ENCODE measurements around the gene FKBP7.
"Not testable (repeated sequence)": the region's sequence is repeated elsewhere in the genome, so short reads cannot be mapped to it uniquely, and the experiment has no call there.

FKBP7 gene, protein sequence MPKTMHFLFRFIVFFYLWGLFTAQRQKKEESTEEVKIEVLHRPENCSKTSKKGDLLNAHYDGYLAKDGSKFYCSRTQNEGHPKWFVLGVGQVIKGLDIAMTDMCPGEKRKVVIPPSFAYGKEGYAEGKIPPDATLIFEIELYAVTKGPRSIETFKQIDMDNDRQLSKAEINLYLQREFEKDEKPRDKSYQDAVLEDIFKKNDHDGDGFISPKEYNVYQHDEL

DNA sequence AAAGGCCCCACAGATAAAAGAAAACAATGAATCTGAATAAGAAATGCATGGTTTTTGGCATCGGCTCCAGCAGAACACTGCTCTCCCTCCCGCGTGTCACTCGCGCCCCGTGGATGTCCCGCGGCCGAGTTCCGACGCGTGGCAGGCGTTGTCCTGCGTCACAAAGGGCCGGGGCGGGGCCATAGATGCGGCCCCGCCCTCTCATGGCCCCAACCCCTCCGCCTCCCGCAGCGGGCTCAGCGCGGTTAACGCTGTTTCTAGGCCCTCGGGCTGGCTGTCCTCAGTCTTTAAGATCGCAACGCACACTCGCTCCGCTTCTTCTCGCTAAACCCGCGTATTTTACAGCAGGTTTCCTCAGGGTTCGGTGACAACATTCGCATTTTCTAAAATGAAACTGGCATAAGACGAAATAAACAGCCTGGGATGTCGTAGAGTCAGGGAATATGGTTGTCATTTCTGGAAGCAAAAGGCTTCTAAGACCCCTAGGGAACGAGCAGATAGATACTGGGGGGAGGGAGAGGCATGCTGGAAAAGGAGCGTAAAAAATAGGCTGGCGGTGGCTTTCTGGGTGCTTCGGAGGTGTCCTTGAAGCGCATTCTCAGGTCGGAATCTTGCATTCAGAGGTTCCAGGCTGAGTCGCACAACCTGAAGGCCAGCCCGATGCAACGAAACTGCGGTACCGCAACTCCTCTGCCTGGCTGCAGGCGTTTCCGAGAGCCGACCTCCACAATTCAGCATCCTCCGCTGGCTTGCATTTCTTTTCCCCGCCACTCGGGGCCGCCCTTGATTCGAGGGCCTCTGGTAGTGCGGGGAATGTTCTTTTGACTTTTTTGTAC is at the start of gene FKBP7:
Gene FKBP7 (minus strand): TSS at position 162 of the 836 bp plus-strand sequence. CDS start 101 bp downstream, at position 61.
- peak; percentile 88 to 92 for DNase-seq

DNA sequence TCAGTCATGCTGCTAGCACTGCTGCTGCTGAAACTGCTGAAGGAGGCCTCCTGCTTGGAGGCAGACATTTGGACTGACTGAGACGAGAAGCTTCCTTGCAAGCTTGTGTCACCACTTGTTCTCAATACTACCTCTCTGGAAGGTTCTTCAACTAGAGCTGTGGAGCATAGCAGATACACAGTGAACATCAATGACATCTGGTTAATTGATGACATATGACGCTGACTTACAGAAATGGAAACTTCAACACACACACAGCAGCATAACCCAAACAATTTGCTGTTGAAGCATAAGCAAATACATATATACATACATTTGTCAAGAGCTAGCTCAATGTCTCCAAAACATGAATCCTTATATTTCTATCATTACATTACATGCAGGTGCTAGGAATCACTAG is 49.2 kb upstream of the FKBP7 start:
- DNase-seq, result no peak

DNA sequence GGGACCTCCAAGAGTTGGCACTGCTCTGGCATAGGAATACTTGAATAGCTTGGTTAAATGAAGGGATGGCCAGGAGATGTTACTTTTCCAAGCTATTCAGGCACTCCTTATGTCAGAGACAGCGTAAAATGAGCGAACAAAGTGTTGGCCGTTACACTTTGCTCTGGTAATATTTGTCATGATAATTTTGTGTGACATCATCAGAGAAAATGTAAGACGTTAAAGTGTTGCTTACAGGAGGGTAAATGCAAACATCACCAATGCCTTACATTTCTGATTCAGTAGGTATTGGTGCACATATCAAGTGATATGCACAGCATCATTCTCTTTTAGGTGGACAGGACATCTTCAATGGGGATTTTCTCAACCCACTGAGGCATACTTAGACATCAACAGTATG is 47.9 kb upstream of the FKBP7 start:
- DNase-seq, result no peak

DNA sequence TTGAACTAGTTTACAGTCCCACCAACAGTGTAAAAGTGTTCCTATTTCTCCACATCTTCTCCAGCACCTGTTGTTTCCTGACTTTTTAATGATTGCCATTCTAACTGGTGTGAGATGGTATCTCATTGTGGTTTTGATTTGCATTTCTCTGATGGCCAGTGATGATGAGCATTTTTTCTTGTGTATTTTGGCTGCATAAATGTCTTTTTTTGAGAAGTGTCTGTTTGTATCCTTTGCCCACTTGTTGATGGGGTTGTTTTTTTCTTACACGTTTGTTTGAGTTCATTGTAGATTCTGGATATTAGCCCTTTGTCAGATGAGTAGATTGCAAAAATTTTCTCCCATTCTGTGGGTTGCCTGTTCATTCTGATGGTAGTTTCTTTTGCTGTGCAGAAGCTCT is 47.1 kb upstream of the FKBP7 start:
- DNase-seq, result not testable (repeated sequence)

DNA sequence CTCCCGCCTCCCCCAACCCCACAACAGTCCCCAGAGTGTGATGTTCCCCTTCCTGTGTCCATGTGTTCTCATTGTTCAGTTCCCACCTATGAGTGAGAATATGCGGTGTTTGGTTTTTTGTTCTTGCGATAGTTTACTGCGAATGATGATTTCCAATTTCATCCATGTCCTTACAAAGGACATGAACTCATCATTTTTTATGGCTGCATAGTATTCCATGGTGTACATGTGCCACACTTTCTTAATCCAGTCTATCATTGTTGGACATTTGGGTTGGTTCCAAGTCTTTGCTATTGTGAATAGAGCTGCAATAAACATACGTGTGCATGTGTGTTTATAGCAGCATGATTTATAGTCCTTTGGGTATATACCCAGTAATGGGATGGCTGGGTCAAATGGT is 46.6 kb upstream of the FKBP7 start:
- DNase-seq, result not testable (repeated sequence)

DNA sequence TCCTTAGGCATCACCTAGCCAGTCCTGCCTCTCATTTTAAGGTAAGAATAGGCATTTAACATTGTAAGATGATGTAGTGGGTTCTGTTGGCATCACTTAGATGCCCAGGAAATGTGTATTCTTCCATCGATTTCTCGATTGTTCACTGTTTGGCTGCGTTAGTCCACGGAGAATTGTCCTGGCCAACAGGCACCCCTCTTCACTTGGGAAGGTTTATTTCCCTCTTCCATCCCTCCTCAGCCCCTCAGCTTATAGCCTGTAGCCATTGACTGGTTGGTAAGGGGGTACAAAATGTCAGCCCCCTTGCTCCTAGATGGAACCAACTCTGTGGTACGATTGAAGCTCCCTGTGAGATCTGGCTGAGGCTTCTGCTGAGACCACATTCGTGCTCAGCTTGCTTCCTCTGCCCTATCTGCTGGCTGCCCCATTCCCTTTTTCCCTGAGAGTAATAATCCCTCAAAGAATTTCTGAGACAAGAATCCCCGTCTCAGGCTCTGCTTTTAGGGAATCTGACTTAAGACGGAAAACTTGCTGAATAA is 45.3 kb upstream of the FKBP7 start:
- peak in 1 of 2 experiments; percentile 6 for DNase-seq

DNA sequence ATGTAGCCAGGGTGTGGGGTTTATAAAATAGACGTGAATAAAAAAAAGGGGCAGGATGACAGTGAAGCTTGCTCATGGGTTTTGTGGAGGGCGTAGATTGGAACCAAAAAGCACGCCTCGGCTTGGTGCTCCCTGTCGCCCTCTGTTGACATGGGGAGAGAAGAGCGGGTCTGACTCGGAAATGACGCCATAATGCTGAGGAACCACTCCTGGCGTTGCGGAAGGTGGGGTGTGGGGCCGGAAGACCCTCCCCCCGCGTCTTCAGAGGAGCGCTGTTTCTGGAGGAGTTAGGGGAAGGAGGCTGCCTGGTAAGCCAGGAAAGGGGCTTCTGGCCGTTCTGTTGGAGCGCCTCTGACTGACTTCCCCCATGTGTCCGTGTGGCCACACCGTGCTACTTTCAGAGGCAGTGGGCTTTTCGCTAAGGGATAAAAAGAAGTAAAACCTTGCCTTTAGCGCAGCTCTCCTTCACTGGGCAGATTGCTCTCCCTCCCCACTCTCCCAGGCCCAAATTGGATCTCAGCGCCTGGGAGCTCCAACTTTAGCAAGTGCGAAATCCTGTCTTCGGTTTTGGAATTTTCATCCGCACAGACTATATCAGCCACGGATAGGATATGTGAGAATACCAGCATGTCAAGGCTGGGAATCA is 44.7 kb upstream of the FKBP7 start:
- peak; percentile 85 to 91 for DNase-seq

DNA sequence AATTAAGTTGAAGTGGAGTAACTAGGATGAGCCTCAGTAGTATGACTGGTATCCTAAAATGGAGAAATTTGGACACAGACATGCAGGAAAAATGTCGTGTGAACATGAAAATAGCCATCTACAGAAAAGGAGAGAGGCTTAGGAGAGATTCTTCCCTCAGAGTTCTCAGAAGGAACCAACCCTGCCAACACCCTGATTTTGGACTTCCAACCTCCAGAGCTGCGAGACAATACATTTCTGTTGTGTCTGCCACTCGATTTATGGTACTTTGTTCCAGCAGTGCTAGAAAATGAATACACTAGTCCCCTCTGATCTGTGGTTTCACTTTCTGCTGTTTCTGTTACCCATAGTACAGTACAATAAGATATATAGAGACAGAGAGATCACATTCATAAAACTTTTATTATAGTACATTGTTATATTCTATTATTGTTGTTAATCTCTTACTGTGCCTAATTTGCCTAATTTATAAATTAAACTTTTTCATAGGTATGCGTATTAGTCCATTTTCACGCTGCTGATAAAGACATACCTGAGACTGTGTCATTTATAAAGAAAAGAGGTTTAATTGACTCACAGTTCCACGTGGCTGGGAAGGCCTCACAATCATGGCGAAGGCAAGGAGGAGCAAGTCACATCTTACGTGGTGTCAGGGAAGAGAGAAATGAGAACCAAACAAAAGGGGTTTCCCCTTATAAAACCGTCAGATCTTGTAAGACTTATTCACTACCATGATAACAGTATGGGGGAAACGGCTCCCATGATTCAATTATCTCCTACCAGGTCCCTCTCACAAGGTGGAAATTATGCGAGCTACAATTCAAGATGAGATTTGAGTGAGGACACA is 43.1 kb upstream of the FKBP7 start:
- no peak for DNase-seq

DNA sequence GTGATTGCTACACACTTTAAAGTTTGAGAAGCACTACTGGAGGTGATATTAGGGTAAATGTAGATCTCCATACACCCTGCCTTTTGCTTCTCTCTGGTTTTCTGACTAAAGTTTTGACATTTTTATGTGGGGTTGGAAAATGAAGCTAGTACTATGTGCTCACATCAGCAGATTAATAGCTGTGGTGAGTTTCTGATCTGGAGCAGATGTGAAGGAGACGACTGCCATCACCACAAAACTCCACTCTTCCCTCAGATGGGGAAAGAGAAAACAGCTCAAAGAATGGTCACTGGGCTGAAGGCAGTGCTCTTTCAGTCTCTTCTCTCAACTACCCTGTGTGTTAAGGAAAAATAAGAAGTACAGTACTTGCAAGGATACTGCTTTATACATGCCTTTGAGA is 39.1 kb upstream of the FKBP7 start:
- DNase-seq, result no peak

DNA sequence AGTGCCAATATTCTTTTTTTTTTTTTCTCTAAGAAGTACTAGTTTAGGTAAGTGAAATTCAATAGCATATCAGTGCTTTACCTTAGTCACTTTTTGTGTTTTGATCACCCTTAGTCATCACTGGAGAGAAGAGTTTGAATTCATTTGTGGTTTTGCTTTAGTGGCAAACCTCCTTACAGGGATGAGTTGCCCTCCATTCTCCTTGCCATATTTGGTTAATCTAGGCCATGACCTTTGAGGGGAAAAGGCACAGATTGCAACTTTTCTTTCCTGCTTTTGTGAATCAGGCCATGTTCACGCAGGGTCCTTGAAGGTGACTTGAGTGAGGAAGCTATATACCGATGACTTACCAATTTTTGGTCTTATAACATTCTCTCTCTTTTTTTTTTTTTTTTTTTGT is 36.3 kb upstream of the FKBP7 start:
- no peak for DNase-seq

DNA sequence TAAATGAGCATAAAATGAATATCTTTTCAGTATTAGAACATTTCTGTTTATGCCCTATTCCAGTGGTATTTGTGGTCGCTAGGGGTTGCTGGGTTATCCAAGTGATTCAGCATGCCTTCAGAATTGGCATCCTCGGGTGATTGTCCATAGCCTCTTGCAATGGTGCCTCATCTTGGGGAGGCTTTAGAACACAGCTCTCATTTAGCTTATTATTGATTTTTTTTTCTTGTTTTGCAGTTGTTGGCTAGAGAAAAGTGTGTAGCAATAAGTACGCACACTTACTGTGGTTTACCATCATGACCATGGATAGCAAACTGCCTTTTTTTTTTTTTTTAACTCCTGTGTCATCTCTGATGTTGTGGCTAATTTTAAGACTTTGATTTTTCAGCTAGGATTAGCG is 35.5 kb upstream of the FKBP7 start:
- no peak for DNase-seq

DNA sequence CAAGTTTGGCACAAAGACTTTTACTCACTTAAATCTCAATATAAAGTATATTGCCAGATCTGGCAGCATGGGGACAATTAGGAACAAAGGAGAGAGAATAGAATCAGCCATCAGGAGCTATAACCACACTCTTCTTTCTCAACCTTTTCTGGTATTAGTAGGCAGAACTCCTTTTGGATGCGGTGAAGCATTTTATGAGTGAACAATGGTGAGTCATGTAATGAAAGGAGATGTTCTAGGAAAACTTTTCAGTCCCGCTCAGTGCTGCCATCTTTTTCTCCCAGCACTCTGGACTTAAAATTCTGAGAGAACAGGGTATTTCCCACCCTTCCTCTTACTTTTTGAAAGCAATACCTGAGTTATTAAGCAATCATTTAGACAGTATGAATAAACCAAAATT is 34.1 kb upstream of the FKBP7 start:
- DNase-seq, result no peak

DNA sequence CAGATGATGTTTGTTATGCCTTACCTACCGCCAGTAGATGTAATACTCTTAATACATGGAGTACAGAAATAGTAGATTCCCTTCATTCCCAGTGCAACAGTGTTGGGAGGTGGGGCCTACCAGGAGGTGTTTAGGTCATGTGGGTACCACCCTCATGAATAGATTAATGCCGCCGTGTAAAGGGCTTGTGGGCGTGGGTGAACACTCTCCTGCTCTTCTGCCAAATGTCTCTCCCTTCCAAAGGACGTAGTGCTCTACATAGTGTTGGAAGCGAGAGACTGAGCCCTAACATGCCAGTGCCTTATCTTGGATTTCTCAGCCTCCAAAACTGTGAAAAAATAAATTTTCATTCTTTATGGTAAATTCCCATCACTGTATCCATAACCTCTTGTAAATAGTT is 32.0 kb upstream of the FKBP7 start:
- no peak for DNase-seq

DNA sequence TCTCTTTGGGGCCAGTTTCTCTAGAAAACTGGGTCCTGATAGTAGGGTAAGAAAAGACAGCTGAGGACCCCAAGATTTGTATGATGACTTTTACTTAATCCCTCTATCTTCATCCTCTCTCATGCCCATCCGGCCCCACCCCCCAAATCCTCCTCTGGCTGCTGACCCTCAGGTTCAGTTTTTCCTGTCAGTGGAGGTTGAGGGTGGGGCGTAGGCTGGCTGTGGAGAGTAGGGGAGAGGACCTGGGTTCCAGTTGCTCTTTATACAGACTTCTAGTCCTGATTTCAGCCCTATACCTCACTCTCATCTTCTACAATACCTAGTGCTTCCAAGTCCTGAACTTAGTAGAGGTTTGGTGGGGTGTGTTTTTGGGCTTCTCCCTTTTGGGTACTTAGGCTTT is 30.2 kb upstream of the FKBP7 start:
- DNase-seq, result peak; percentile 24 to 50

DNA sequence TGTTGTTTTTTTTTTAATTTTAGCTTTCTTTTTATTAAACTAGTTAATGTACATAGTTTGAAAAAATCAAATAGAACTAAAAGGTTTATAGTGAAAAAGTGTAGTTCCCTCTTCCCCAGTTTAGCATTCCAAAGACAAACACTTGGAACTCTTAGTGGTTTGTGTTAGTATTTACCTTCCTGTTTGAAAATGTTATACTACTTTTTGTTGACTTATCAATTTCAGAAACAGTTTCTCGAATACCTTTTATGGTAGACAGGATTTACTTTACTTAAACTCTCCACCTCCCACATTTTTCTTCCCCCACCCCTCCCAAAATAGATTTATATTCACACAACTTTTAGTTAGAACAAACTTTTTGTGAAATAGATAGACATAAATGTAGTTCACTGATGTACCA is 28.5 kb upstream of the FKBP7 start:
- no peak for DNase-seq

DNA sequence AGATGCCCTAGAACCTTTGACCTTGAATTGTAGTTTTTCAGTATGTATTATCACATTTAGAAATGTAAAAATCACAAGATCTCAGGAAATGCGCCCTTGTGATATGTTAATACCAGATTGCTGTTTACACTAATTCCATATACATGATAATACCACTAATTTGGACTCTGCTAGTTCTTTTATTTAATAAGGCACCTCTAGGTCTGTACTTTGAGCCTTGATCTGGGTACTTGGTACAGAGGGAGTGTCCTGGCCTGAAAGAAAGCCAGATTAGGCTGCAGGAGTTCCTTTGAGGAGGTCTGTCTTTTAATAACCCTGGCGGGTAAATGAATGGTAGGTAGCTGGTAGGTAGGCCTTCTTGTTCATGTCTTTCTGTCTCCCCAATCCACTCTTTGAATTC is 28.1 kb upstream of the FKBP7 start:
- no peak for DNase-seq

DNA sequence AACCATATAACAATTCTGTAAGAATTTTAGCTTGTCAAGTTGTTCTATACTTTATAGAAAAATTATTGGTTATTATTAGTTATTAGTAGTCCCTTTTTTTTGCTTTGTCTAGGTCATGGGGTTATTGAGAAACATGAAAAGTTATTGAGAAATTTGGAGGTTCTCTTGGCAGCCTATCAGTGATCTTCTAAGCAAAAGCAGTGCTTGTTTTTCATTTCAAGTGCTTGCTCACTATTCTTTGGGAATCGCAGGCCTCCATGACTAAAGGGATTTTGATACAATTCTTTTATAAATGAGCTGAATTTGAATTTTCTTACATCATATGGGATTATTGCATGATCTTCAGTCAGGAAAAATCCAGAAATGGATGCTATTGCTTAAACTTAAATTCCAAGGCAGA is 27.7 kb upstream of the FKBP7 start:
- DNase-seq, result no peak

DNA sequence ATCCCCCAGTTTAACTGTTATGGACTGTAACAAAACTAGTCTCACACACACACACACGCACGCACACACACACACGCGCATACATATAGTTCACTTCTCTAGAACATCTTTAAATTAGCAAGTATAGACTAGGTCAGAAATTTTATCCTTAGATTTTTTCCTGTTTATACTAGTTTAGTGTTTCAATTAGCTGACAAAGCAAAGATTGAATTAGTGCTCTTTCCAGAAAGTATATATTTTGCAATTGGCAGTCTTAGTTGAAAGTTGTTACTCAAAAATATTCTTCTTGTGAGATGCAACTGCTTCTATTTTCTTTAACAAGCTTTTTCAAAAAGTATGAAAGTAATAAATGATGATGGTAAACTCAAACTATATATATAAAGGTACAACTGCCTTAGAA is 24.4 kb upstream of the FKBP7 start:
- DNase-seq, result no peak

DNA sequence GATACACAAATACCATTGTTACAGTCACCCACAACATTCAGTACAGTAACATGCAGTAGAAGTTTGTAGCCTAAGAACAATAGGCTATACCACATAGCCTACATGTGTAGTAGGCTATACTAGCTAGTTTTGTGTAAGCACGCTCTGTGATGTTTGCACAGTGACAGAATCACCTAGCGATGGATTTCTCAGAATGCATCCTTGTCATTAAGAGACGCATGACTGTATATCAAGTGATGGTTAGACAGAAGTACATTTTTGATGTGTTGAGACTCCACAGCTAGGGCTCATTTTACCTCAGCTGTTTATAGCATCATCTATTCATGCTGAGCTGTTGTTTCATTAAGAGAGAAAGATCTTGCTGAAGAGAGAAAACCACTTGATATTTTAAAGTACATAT is 21.2 kb upstream of the FKBP7 start:
- no peak for DNase-seq

DNA sequence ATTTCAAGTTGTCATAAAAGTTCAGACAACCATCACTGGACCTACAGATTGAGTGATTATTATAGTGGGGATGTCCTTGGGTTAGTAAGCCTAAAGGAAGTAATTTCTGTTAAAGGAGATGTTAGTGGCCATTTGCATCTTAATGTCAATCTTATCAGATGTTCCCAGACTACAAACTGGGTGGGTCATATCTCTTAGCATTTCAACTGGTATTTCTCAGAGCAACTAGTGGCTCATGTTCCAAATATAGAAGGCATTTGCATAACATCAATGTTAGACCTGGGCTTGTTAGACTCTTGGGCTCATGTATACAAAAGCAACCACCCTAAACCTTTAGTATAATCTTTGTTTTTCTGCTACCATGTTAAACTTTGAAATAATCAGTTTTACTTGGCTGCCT is 19.7 kb upstream of the FKBP7 start:
- no peak for DNase-seq

DNA sequence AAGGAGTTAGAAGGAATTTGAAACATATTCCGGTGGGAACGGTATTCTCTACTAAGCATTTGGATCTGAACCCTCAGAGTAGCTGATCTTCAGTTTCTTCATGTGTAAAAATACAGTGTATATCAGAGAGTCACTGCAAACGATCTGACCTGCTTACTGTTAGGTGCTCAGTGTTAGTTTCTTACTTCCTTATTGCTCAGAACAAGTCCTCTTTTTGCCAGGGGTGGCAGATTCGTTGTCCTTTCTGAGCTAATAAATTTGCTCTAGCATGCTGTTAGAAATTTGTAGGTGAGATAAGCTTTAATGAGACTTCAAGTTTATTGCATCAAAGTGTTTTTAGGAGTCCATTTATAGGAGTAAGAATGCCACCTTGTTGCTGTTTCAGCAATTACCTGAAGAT is 17.6 kb upstream of the FKBP7 start:
- DNase-seq, result no peak

DNA sequence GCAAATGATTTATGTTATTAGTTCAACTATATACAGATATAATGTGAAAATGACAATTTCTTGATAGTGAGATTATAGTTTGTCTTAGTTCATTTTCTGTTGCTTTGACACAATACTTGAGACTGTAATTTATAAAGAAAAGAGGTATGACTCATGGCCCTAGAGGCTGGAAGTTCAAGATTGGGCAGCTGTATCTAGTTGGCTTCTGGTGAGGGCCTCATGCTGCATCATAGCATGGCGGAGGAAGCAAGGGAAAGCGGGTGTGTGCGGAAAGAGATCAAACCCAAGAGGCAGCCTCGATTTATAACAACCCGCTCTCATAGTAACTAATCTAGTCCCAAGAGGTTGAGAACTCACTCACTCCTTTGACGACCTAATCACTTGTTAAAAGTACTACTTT is 13.2 kb upstream of the FKBP7 start:
- DNase-seq, result no peak

DNA sequence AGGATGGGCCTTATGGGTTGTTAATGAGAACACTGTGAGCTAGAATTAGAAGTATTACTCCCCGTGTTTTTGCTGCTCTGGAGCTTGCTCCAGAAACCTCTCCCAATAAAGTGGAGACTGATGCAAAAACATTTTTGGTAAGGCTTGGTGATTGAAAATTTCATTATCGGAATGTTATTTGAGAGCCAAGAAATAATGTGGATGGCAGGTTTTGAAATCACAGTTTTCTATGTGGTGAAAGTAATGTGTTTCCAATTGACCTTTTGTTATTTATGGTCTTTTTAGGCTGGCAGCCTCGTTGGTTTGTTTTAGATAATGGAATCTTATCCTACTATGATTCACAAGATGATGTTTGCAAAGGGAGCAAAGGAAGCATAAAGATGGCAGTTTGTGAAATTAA is 7.0 kb upstream of the FKBP7 start:
- no peak for DNase-seq

All from Kasumi-1 (cell line).